Skeletal muscle cell (primary cell): ENCODE results near the gene TET2.

ENCODE experiments used
- DNase-seq: peaks from one replicate; pipeline ENCODE4 v3.0.0-alpha.2; 2010; ENCODE audit warnings: low read depth
- H3K4me3 ChIP-seq: 2 replicates; pipeline ENCODE4 v1.5.1; 2011; ENCODE audit warnings: low read depth, mild to moderate bottlenecking, control low read depth, low read length, moderate library complexity

TET2 gene

GRCh38 chr4:105208561-105208960, 61.9 kb downstream of the TET2 start:
- H3K4me3 ChIP-seq: no peak overlapping the region
- no peak for DNase-seq

GRCh38 chr4:105210916-105211315, 64.2 kb downstream of the TET2 start:
- no peak for DNase-seq
- no peak overlapping the region for H3K4me3 ChIP-seq

- H3K4me3 ChIP-seq: no peak overlapping the region
- no peak for DNase-seq
These were observed 69.1 kb downstream of the TET2 start for GRCh38 chr4:105215609-105216313.

GRCh38 chr4:105225500-105225899, 78.8 kb downstream of the TET2 start:
- no peak for DNase-seq
- H3K4me3 ChIP-seq: no peak overlapping the region

GRCh38 chr4:105227054-105227453, 80.4 kb downstream of the TET2 start:
- no peak for DNase-seq
- no peak overlapping the region for H3K4me3 ChIP-seq

GRCh38 chr4:105230287-105230686, 83.6 kb downstream of the TET2 start:
- no peak for DNase-seq
- H3K4me3 ChIP-seq: no peak overlapping the region

GRCh38 chr4:105232374-105232773, 85.7 kb downstream of the TET2 start:
- H3K4me3 ChIP-seq: no peak overlapping the region
- no peak for DNase-seq

- no peak overlapping the region for H3K4me3 ChIP-seq
- DNase-seq: no peak
These were observed 87.9 kb downstream of the TET2 start for GRCh38 chr4:105234582-105234981.

- DNase-seq: no peak
- H3K4me3 ChIP-seq: no peak overlapping the region
These were observed 89.7 kb downstream of the TET2 start for GRCh38 chr4:105236202-105236915.

GRCh38 chr4:105236916-105237311, 90.2 kb downstream of the TET2 start:
- no peak overlapping the region for H3K4me3 ChIP-seq
- DNase-seq: no peak

GRCh38 chr4:105240037-105240436, 93.4 kb downstream of the TET2 start:
- H3K4me3 ChIP-seq: no peak overlapping the region
- DNase-seq: no peak

GRCh38 chr4:105241451-105241850, 94.8 kb downstream of the TET2 start:
- no peak for DNase-seq
- H3K4me3 ChIP-seq: no peak overlapping the region

- no peak for DNase-seq
- H3K4me3 ChIP-seq: no peak overlapping the region
These were observed 96.8 kb downstream of the TET2 start for GRCh38 chr4:105243446-105243845.

- peak; percentile 59 for DNase-seq
- no peak overlapping the region for H3K4me3 ChIP-seq
These were observed 100.0 kb downstream of the TET2 start for GRCh38 chr4:105246712-105247111.

- H3K4me3 ChIP-seq: no peak overlapping the region
- DNase-seq: no peak
These were observed 101.9 kb downstream of the TET2 start for GRCh38 chr4:105248613-105249012.

- no peak overlapping the region for H3K4me3 ChIP-seq
- no peak for DNase-seq
These were observed 111.3 kb downstream of the TET2 start for GRCh38 chr4:105257817-105258495.

- H3K4me3 ChIP-seq: no peak overlapping the region
- no peak for DNase-seq
These were observed 119.0 kb downstream of the TET2 start for GRCh38 chr4:105265689-105266088.

- no peak for DNase-seq
- no peak overlapping the region for H3K4me3 ChIP-seq
These were observed 120.6 kb downstream of the TET2 start for GRCh38 chr4:105267280-105267679.

- H3K4me3 ChIP-seq: no peak overlapping the region
- DNase-seq: no peak
These were observed 125.3 kb downstream of the TET2 start for GRCh38 chr4:105272002-105272401.

GRCh38 chr4:105273230-105273629, 126.6 kb downstream of the TET2 start:
- no peak for DNase-seq
- H3K4me3 ChIP-seq: no peak overlapping the region

- H3K4me3 ChIP-seq: no peak overlapping the region
- no peak for DNase-seq
These were observed 127.4 kb downstream of the TET2 start for GRCh38 chr4:105274090-105274489.
